H1 (cell line): ENCODE results near the gene NME7.

Experiments
- CBX8 ChIP-seq: fragments of 300-800, 300-1000 bp; sonication (generic); IDR thresholded peaks from 2 replicates; pipeline ENCODE4 v1.7.1; 2016; ENCODE audit warnings: low read depth, low read length, borderline replicate concordance
- CHD2 ChIP-seq: IDR thresholded peaks from 2 replicates; pipeline ENCODE4 v1.6.1; 2012; ENCODE audit warnings: low read length, improper control_type of control experiment
- POLR2A ChIP-seq, 2 experiments: IDR thresholded peaks; 1 replicate in 1 of 2; 2 replicates in 1 of 2; pipeline ENCODE4 v1.6.1; 2011; ENCODE audit warnings: low read depth in 2 of 2, low read length in 2 of 2, mild to moderate bottlenecking in 2 of 2; ENCODE audit errors: control extremely low read depth in 1 of 2
- YY1 ChIP-seq: IDR thresholded peaks from 2 replicates; pipeline ENCODE4 v1.6.1; 2011; ENCODE audit warnings: low read depth, mild to moderate bottlenecking, low read length
- TF ChIP-seq, protein P1 (sequence below), 3 experiments: IDR thresholded peaks; 1 replicate in 2 of 3; 2 replicates in 1 of 3; pipeline versions ENCODE4 v1.5.1 to v1.6.1; 2011; ENCODE audit warnings: low read length in 3 of 3, mild to moderate bottlenecking in 3 of 3, inconsistent platforms in 2 of 3, low read depth in 1 of 3, moderate library complexity in 1 of 3; ENCODE audit not compliant: insufficient read depth in 1 of 3; ENCODE audit errors: control extremely low read depth in 1 of 3

DNA sequence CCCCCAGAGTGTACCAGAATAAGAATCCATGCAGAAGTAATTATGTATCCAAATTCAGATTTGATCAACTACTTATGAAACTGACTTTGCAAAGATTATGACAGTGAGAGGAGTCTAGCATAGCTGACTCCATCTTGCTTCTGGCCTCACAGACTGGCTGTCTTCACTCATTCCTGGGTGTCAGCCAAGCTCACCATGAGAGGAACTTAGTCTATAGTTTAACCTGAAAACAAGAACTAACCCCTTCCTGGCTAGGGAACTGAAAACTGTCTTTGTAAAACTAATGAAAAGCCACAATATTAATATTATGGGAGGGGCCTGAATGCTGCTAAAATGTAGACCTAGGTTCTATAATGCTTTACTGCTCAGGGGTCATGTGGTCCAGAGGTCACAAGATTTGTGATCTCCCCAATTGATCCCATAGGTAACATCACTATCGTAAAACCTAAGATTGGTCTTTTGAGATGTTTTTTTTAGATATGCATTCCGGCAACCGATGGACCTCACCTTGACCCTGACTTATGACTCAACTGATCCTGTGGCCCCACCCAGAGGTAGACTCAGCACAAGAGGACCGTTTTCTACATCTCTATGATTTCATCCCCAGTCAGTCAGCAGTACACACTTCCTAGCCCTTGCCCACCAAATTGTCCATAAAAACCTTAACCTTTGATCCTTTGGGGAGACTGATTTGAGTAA, 206.0 kb downstream of the NME7 start:
- TF ChIP-seq CBX8 (no peak), POLR2A (IDR thresholded peaks at IDR 0.05; ENCODE audit: control extremely low read depth in 1 of 2, low read depth in 2 of 2, low read length in 2 of 2) (no peak), YY1 (no peak), CHD2 (no peak)
- TF ChIP-seq, protein P1, sequence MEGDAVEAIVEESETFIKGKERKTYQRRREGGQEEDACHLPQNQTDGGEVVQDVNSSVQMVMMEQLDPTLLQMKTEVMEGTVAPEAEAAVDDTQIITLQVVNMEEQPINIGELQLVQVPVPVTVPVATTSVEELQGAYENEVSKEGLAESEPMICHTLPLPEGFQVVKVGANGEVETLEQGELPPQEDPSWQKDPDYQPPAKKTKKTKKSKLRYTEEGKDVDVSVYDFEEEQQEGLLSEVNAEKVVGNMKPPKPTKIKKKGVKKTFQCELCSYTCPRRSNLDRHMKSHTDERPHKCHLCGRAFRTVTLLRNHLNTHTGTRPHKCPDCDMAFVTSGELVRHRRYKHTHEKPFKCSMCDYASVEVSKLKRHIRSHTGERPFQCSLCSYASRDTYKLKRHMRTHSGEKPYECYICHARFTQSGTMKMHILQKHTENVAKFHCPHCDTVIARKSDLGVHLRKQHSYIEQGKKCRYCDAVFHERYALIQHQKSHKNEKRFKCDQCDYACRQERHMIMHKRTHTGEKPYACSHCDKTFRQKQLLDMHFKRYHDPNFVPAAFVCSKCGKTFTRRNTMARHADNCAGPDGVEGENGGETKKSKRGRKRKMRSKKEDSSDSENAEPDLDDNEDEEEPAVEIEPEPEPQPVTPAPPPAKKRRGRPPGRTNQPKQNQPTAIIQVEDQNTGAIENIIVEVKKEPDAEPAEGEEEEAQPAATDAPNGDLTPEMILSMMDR (IDR thresholded peaks at IDR 0.05; ENCODE audit: control extremely low read depth in 1 of 3, insufficient read depth in 1 of 3, low read depth in 1 of 3, low read length in 3 of 3) = no peak
